ENCODE data around the gene ALOXE3. TPM values are rescaled to one million over a fixed set of nuclear protein-coding genes. Genes with fewer than 3 reads are reported as not detected.

Gene ALOXE3
- total RNA-seq, 1 donor from 2014 or later: not detected

- peaks cover 9% of the 10 kb centered on the region for H3K27me3 Mint-ChIP-seq (ENCODE audit: unreplicated experiment)
- no peaks in the 10 kb centered on the region for H3K9me3 Mint-ChIP-seq (ENCODE audit: unreplicated experiment)
Observed at GRCh38 chr17:8091033-8091687, 27.2 kb downstream of the ALOXE3 start.

GRCh38 chr17:8089728-8090127 lies 28.6 kb downstream of the ALOXE3 start:
- no peak for TF ChIP-seq CTCF (IDR thresholded peaks at IDR 0.05; ENCODE audit: unreplicated experiment)
- Mint-ChIP-seq H3K36me3 (ENCODE audit: low read depth, unreplicated experiment) (no peaks in the 10 kb centered on the region), H3K4me1 (ENCODE audit: unreplicated experiment) (no peaks in the 10 kb centered on the region), H3K27ac (ENCODE audit: unreplicated experiment) (no peak overlapping the region), H3K9me3 (ENCODE audit: unreplicated experiment) (no peaks in the 10 kb centered on the region), H3K4me3 (ENCODE audit: unreplicated experiment) (no peak overlapping the region), H3K27me3 (ENCODE audit: unreplicated experiment) (peaks cover 11% of the 10 kb centered on the region)
- DNase-seq (ENCODE audit: low spot score): no peak

More at GRCh38 chr17:8091033-8091687, 27.2 kb downstream of the ALOXE3 start:
- Mint-ChIP-seq H3K36me3 (ENCODE audit: low read depth, unreplicated experiment) (no peaks in the 10 kb centered on the region), H3K27ac (ENCODE audit: unreplicated experiment) (no peak overlapping the region), H3K4me1 (ENCODE audit: unreplicated experiment) (no peaks in the 10 kb centered on the region), H3K4me3 (ENCODE audit: unreplicated experiment) (no peak overlapping the region)
- no peak for TF ChIP-seq CTCF (IDR thresholded peaks at IDR 0.05; ENCODE audit: unreplicated experiment)
- no peak for DNase-seq (ENCODE audit: low spot score)

GRCh38 chr17:8087952-8088230 lies 30.4 kb downstream of the ALOXE3 start:
- H3K9me3 Mint-ChIP-seq (ENCODE audit: unreplicated experiment): no peaks in the 10 kb centered on the region
- H3K4me3 Mint-ChIP-seq (ENCODE audit: unreplicated experiment): no peak overlapping the region
- DNase-seq (ENCODE audit: low spot score): no peak
- TF ChIP-seq CTCF (IDR thresholded peaks at IDR 0.05; ENCODE audit: unreplicated experiment): no peak
- no peak overlapping the region for H3K27ac Mint-ChIP-seq (ENCODE audit: unreplicated experiment)
- no peaks in the 10 kb centered on the region for H3K4me1 Mint-ChIP-seq (ENCODE audit: unreplicated experiment)
- peaks cover 13% of the 10 kb centered on the region for H3K27me3 Mint-ChIP-seq (ENCODE audit: unreplicated experiment)
- no peaks in the 10 kb centered on the region for H3K36me3 Mint-ChIP-seq (ENCODE audit: low read depth, unreplicated experiment)

- TF ChIP-seq CTCF (IDR thresholded peaks at IDR 0.05; ENCODE audit: unreplicated experiment): no peak
- Mint-ChIP-seq H3K4me1 (ENCODE audit: unreplicated experiment) (no peaks in the 10 kb centered on the region), H3K27ac (ENCODE audit: unreplicated experiment) (peak within 1 kb of the TSS; percentile 57), H3K27me3 (ENCODE audit: unreplicated experiment) (peaks cover 13% of the 10 kb centered on the region), H3K9me3 (ENCODE audit: unreplicated experiment) (no peaks in the 10 kb centered on the region), H3K36me3 (ENCODE audit: low read depth, unreplicated experiment) (no peaks in the 10 kb centered on the region), H3K4me3 (ENCODE audit: unreplicated experiment) (peak within 1 kb of the TSS; percentile 5)
- DNase-seq (ENCODE audit: low spot score): no peak
Observed at GRCh38 chr17:8087075-8087951, 31.0 kb downstream of the ALOXE3 start, which contains the start of gene ALOX12B. Gene ALOX12B, minus strand, starts transcription at chr17:8087716. Its CDS starts 274 bp downstream, at chr17:8087442.

- no peaks in the 10 kb centered on the region for H3K36me3 Mint-ChIP-seq (ENCODE audit: low read depth, unreplicated experiment)
- peaks cover 17% of the 10 kb centered on the region for H3K27me3 Mint-ChIP-seq (ENCODE audit: unreplicated experiment)
- H3K4me1 Mint-ChIP-seq (ENCODE audit: unreplicated experiment): peaks cover 2% of the 10 kb centered on the region
- no peak for TF ChIP-seq CTCF (IDR thresholded peaks at IDR 0.05; ENCODE audit: unreplicated experiment)
- H3K9me3 Mint-ChIP-seq (ENCODE audit: unreplicated experiment): no peaks in the 10 kb centered on the region
- no peak overlapping the region for H3K27ac Mint-ChIP-seq (ENCODE audit: unreplicated experiment)
- no peak for DNase-seq (ENCODE audit: low spot score)
- no peak overlapping the region for H3K4me3 Mint-ChIP-seq (ENCODE audit: unreplicated experiment)
Observed at GRCh38 chr17:8084250-8084649, 34.1 kb downstream of the ALOXE3 start.
